ENCODE measurements around the gene COL6A3.

GRCh38 chr2:237421542-237422116 lies 7.7 kb upstream of the COL6A3 start:
- TF ChIP-seq, protein P1, sequence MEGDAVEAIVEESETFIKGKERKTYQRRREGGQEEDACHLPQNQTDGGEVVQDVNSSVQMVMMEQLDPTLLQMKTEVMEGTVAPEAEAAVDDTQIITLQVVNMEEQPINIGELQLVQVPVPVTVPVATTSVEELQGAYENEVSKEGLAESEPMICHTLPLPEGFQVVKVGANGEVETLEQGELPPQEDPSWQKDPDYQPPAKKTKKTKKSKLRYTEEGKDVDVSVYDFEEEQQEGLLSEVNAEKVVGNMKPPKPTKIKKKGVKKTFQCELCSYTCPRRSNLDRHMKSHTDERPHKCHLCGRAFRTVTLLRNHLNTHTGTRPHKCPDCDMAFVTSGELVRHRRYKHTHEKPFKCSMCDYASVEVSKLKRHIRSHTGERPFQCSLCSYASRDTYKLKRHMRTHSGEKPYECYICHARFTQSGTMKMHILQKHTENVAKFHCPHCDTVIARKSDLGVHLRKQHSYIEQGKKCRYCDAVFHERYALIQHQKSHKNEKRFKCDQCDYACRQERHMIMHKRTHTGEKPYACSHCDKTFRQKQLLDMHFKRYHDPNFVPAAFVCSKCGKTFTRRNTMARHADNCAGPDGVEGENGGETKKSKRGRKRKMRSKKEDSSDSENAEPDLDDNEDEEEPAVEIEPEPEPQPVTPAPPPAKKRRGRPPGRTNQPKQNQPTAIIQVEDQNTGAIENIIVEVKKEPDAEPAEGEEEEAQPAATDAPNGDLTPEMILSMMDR (conservative IDR thresholded peaks at IDR 0.05; ENCODE audit: low read depth, low read length): peak; percentile 90
- no peak for TF ChIP-seq EZH2 (IDR thresholded peaks at IDR 0.05; ENCODE audit: low read length, unreplicated experiment)

Measured in PC-3 (cell line).